Motor neuron (in vitro differentiated cells): Measurements from ENCODE around the gene PRPF6. TPM values are rescaled to one million over a fixed set of nuclear protein-coding genes. Genes with fewer than 3 reads are reported as not detected.
A peak's percentile ranks its signal among the peaks of the same experiment; 100 is the strongest.

ENCODE experiments used
- ATAC-seq, 8 experiments: fragments of 200-7000 bp; cut with Tn5 transposase; replicated peaks in 6 of 8; 2 replicates each; pipeline ENCODE4 v1.8.0; 2021; ENCODE audit warnings: mild to moderate bottlenecking in 8 of 8, moderate library complexity in 8 of 8
- H3K27ac ChIP-seq, 2 donors: fragments of 250-450 bp; sonication (Bioruptor Pico); 2 replicates each; pipeline ENCODE4 v1.9.0; 2021; ENCODE audit warnings: antibody characterized with exemption in 2 of 2, mild to moderate bottlenecking in 2 of 2, moderate library complexity in 1 of 2
- H3K4me1 ChIP-seq, 2 donors: fragments of 250-450 bp; sonication (Bioruptor Pico); replicated peaks in 1 of 2; 2 replicates each; pipeline ENCODE4 v1.6.1; 2021; ENCODE audit warnings: antibody characterized with exemption in 2 of 2, mild to moderate bottlenecking in 2 of 2, moderate library complexity in 1 of 2
- H3K4me3 ChIP-seq, 5 donors: fragments of 250-450 bp; sonication (Bioruptor Pico); 2 replicates each; pipeline ENCODE4 v1.9.0; 2021; ENCODE audit warnings: antibody characterized with exemption in 5 of 5, mild to moderate bottlenecking in 5 of 5, moderate library complexity in 4 of 5
- WGBS, 10 experiments: fragments of 450-650 bp; shearing (Covaris generic); methylation state at CpG; one replicate each; pipeline ENCODE4 v1.0.0; 2022; 5-methylcytosine and 5-hydroxymethylcytosine counted together
- in situ Hi-C, 9 experiments: fragments of 400-800 bp; cut with MboI; loops; one replicate each; pipeline ENCODE4 v1.15.0; 2021; ENCODE audit warnings: low sequenced_read_pairs in 9 of 9, low pct_unique_long_range_greater_than_20kb in 2 of 9; ENCODE audit not compliant: unreplicated experiment in 9 of 9
- total RNA-seq, 8 experiments: library from RNA; unstranded; fragments of 300-600 nt; gene quantifications; 2 replicates each; pipeline versions ENCODE4 v1.2.3 to v1.2.4, GENCODE V29; 2022

PRPF6 gene
- total RNA-seq, 8 experiments from 2014 or later: 38.2 to 97.9 (median 64.2) TPM

DNA sequence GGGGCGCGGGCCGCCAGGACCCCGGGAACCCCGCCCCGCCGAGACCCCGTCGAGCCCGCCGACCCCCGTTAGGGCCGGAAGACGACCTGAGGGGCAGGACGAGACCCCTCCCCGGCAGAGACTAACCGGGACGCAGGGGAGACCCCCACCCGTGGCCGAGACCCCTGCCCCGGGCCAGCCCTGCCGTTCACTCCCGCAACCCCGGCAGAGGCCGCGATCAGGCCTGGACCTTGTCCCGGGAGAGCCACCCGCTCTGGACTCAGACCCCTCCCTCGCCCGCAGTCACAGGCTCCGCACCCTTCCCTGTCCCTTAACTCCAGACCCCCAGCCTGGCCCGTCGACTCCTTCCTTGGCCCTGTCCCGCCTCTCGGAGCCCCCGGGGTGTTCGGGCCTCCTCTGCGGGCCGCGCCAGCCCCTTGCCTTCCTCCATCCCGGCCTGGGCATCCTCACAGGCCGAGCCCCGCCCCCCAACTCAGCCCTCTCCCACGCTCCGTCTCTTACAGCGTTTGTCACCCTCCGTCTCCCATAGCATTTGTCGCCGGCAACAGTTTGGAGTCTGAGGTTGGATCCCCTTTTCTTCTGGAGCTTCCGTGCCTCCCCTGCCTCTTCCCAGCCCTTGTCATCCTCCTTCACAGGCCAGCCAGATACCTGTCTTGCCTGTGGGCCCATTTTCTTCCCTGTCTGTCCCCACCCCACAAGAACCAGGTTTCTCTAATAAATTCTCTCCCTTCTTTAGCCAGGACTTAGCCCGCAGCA is 82.6 kb downstream of the PRPF6 start:
- 0 to 4% (median 0%) methylated on average over 2 to 4 of the region's 51 CpGs; no CpG with 5 or more reads in 7 of the 10 experiments for WGBS, 10 experiments
- in situ Hi-C loops: no loop called here
- H3K27ac ChIP-seq: peak overlapping the region; percentile 60 to 64
- H3K4me1 ChIP-seq: peaks cover 14 to 15% of the 10 kb centered on the region in 2 donors
- H3K4me3 ChIP-seq: peak overlapping the region; percentile 68 to 94 (median 90)
- peak; percentile 2 to 13 (median 5) for ATAC-seq

DNA sequence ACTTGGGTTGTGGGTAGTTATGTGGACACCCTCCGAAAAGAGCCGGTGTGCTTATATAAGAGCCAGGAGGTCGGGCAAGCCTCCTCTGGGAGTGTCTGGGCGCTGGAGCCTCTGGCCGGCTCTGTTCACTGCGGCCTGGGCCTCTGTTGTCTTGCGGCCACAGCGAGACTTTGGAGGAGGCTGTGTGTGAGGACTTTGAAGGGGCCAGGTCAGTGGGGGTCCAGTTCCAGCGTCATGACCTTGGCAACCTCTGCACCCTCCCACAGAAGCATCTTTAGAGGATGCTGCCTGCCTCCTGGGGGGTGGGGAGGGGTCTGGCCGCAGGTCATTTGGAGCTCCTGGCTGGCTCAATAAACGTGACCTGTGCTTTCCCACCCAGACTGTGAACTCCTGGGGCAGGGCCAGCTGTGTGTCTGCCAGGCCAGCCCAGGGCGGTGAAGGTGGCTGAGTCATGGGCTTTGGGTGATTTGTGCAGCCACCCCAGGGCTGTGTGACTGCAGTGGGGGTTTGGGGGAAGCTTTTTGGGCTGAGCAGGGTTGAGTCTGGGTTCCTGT is 83.3 kb downstream of the PRPF6 start:
- in situ Hi-C loops: no loop called here
- Histone ChIP-seq H3K4me3 (peak overlapping the region; percentile 68 to 94 (median 90)), H3K4me1 (peaks cover 14 to 15% of the 10 kb centered on the region in 2 donors), H3K27ac (no peak overlapping the region)
- ATAC-seq: peak in 2 of 8 experiments; percentile 1 to 3
- WGBS, 10 experiments: 11 to 51% (median 30%) methylated on average over 2 to 6 of the region's 12 CpGs; no CpG with 5 or more reads in 5 of the 10 experiments

DNA sequence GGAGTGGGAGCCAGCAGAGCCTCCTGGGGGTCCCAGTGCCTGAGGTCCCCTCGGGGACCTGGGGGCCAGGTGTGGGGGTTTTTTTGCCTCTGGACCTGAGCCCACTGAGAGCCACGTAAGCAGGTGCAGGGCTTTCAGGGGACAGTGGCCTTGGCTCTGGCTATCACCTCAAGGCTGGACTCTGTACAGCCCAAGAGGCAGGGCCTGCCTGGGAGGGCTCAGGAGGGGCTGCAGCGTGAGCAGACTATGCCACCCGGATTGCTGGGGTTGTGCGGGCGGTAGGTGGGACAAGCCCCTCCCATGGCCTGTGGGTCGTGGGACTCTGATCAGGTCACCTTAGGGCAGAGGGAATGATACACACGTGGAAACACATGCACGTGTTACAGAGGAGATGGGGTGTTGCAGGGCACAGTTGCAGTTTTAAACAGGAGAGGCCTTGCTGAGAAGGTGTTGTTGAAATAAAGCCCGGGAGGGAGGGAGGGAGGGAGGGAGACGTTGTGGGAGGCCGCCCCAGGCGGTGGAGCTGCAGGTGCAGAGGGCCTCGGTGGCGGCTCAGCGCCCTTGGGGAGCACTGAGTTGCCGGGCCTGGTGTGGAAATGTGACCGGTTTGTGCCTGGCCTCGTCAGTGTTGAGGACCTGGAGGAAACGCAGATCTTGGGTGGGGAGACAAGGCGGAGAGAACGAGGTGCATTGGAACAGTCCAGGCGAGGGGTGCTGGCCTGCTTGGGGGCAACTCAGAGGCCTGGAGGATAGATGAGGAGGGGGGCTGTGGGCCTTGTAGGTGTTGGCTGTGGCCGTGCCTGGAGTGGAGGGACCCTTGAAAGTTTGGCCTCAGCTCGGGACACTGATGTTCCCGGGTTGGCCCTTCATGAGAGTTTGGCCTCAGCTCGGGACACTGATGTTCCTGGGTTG is 84.4 kb downstream of the PRPF6 start:
- peaks cover 14 to 19% of the 10 kb centered on the region in 2 donors for H3K4me1 ChIP-seq
- H3K27ac ChIP-seq: no peak overlapping the region
- in situ Hi-C loops: no loop called here
- 63 to 74% methylated on average over 2 to 10 of the region's 27 CpGs; no CpG with 5 or more reads in 8 of the 10 experiments for WGBS, 10 experiments
- no peak for ATAC-seq
- no peak overlapping the region for H3K4me3 ChIP-seq

DNA sequence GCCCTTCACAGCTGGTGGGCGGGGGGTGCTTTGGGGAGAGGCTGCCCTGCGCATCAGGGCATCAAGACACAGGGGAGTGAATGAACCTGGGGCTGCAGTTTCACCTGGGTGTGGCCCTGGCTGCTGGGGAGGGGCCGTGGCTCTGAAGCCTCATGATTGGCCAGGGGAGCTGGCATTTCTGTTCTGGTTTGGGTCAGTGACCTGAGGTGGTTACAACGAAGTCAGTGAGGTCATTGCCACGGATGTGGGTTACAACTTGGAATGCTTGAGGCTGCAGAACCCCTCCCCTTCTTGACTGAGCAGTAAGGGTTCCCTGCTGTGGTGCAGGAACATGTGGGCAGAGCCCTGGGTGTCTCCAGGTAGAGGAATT is 85.0 kb downstream of the PRPF6 start:
- in situ Hi-C loops: no loop called here
- peaks cover 14 to 19% of the 10 kb centered on the region in 2 donors for H3K4me1 ChIP-seq
- H3K27ac ChIP-seq: no peak overlapping the region
- no peak for ATAC-seq
- H3K4me3 ChIP-seq: no peak overlapping the region
- WGBS, 10 experiments: 0 to 40% (median 18%) methylated on average over 1 to 2 of the region's 5 CpGs; no CpG with 5 or more reads in 6 of the 10 experiments

DNA sequence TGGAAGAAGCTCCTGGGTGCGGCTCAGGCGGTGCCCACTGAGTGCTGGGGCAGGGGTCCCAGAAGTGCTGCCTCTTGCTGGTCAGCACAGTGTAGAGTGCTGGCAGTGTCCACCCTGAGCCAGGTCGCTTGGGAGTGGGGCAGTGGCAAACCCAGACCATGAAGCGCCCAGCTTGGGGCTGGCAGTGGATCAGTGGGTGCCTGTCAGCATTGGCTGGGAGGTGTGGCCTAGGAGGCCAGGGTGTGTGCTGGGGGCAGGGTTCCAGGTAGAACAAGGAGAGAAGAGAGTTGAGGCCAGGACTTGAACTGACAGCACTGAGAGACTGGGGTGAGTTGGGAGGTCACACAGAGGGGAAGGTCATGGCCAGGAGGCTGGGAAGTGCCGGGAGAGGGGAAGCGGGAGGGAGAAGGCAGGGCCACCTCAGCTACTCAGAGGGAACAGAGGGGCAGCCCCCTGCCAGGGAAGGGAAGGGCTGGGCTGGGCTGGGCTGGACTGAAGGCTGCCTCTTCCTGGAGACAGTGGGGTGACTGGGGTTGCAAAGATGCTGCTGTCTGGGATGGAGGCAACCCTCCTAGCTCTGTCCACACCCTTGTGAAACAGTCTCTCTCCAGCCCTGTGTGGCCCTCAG is 86.2 kb downstream of the PRPF6 start:
- no peak for ATAC-seq
- peaks cover 12 to 18% of the 10 kb centered on the region in 2 donors for H3K4me1 ChIP-seq
- H3K4me3 ChIP-seq: no peak overlapping the region
- in situ Hi-C loops: no loop called here
- WGBS, 10 experiments: 60 to 86% (median 81%) methylated on average over 1 to 3 of the region's 6 CpGs; no CpG with 5 or more reads in 7 of the 10 experiments
- H3K27ac ChIP-seq: no peak overlapping the region

DNA sequence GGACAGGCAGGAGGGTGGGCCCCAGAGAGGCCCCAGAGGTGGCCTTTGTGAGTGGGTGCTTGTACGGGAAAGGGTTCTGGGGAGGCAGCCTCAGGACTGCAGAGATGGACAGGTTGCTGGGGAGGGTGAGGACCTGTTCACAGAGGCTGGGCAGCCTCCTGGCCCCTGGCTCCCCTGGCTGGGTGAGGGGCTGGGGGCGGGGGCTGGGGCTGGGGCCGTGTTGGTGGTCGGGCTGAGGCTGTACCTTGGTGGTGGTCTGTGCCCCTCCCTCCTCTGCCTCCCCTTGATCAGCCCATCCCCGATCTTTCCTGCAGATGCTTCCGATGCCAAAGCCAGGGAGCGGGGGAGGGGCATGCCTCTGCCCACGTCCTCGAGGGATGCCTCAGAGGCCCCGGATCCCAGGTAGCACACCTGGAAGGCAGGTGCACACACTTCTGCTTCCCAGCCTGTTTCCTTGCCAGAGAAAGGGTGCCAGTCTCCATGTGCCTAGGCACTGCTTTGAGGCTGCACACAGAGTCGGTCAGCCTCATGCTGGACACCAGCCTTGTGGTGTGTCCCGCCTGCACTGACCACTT is 86.9 kb downstream of the PRPF6 start:
- peaks cover 7 to 12% of the 10 kb centered on the region in 2 donors for H3K4me1 ChIP-seq
- in situ Hi-C loops: no loop called here
- H3K27ac ChIP-seq: no peak overlapping the region
- H3K4me3 ChIP-seq: no peak overlapping the region
- ATAC-seq: no peak
- 67 to 80% methylated on average over 1 to 3 of the region's 12 CpGs; no CpG with 5 or more reads in 8 of the 10 experiments for WGBS, 10 experiments

DNA sequence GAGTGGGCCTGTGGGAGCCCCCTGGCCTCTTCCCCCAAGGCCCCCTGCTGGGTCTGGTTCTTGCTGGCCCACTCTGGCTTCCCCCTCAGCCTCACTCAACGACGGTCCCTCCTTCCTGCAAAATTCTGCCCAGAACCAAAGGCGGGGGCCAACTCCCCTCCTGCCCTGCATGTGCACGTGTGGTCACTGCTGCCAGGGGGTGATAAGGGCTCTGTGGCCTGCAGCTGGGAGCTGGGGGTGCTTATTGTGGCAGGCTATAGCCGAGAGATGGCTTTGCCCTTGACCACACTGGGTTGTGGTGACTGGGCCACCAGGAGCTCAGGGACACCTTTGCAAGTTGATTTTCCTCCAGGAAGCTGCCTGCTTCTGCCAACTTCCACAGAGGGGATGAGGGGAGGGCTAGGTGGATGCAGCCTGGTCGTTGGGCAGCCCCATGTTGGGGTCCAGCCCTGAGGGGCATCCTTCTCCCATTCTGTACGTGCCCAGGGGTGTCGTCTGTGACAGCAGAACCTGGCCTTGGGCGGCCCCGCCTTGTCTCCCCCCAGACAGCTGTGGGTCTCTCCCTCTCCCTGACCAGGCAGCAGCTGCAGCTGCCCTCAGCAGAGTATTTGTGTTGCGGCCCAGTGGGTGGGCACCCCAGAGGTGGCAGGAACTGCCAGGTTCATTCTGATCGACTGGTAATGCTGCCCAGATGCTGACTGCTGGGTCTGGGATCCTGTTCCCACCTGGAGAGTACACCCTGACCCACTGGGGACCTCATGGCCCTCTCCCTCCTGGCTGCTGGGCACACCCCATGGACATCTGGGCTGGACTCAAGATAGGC is 87.7 kb downstream of the PRPF6 start:
- H3K4me1 ChIP-seq: peaks cover 7 to 12% of the 10 kb centered on the region in 2 donors
- H3K27ac ChIP-seq: no peak overlapping the region
- WGBS, 10 experiments: 33 to 100% (median 71%) methylated on average over 1 to 2 of the region's 12 CpGs; no CpG with 5 or more reads in 6 of the 10 experiments
- H3K4me3 ChIP-seq: no peak overlapping the region
- ATAC-seq: no peak
- in situ Hi-C loops: no loop called here

DNA sequence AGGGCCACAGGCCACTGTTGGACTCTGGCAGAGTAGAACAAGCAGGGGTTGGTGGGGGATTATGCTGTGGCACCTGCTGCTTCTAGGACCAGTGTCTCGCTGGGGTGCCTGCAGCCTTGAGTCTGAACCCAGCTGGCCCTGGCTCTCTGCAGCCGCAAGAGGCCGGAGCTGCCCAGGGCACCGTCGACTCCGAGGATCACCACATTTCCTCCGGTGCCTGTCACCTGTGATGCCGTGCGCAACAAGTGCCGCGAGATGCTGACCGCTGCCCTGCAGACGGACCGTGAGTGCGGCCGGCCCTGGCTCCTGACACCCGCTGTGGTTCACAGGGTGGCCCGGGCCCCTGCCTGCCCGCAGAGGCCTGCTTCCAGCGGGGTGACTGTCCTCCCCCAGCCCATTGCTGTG is 88.3 kb downstream of the PRPF6 start:
- Histone ChIP-seq H3K4me1 (peaks cover 4 to 7% of the 10 kb centered on the region in 2 donors), H3K27ac (no peak overlapping the region), H3K4me3 (no peak overlapping the region)
- in situ Hi-C loops: no loop called here
- ATAC-seq: no peak
- 80 to 100% (median 86%) methylated on average over 1 to 9 of the region's 20 CpGs; no CpG with 5 or more reads in 6 of the 10 experiments for WGBS, 10 experiments

DNA sequence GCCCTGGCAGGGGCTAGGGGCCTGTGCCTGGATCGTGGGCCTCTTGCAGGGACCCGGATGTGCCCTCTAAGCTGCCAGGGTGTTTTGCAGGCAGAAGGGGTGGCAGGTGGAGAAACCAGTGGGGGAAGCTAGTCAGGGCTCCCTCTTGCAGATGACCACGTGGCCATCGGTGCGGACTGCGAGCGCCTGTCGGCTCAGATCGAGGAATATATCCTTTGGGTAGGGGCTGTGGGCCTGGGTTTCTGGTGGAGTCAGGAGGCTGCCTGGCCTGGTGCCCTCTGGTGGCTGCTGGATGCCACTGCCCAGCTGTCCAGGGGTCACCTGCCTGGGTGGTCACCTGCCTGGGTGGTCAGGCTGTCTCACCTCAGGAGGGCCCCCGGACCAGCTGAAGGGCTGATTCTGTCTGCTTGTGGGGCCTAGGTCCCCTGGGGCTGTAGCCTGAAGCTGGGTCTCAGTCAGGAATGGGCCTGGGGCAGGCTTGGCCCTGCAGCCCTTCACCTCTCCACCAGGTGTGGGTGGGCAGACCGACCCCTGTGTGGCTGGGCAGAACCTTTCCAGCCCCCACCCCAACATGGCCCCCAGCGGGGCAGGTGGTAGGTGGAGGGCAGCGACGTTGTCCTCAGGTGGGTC is 88.8 kb downstream of the PRPF6 start:
- no peak overlapping the region for H3K4me3 ChIP-seq
- H3K27ac ChIP-seq: no peak overlapping the region
- in situ Hi-C loops: no loop called here
- peaks cover 0 to 3% of the 10 kb centered on the region in 2 donors for H3K4me1 ChIP-seq
- peak in 7 of 8 experiments; percentile 11 to 72 (median 25) for ATAC-seq
- WGBS, 10 experiments: 35 to 80% methylated on average over 1 to 9 of the region's 14 CpGs; no CpG with 5 or more reads in 8 of the 10 experiments

DNA sequence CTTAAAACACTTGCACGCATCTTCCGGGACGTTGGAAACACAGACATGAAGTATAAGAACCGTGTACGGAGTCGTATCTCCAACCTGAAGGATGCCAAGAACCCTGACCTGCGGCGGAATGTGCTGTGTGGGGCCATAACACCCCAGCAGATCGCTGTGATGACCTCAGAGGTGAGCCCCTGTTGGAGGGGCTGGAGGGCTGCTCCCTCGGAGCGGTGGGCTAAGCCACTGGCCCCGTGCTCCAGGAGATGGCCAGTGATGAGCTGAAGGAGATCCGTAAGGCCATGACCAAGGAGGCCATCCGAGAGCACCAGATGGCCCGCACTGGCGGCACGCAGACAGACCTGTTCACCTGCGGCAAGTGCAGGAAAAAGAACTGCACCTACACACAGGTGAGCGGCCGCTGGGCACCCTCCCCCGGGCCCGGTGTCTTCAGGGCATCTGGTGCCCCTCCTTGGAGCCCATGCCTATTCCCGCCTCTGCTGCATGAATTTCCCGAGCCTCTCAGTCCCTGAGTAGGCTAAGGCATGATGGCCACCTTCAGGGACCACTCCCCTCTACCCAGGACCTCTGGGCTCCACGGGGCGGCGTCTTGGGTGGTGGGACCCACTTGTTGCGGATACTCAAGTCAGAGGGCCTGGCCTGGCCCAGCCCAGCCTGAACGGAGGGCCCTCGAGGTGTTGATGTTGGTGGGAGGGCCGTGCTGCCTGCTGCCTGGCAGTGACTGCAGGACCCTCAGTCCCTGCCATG is 89.5 kb downstream of the PRPF6 start:
- WGBS, 10 experiments: 82 to 100% (median 100%) methylated on average over 1 to 8 of the region's 31 CpGs; no CpG with 5 or more reads in 7 of the 10 experiments
- no peak overlapping the region for H3K4me3 ChIP-seq
- in situ Hi-C loops: no loop called here
- H3K4me1 ChIP-seq: peaks cover 0 to 3% of the 10 kb centered on the region in 2 donors
- ATAC-seq: no peak
- H3K27ac ChIP-seq: no peak overlapping the region
